HFF-Myc (cell line): ENCODE measurements around the gene YAF2.

ENCODE experiments used
- DNase-seq: peaks from one replicate; pipeline ENCODE4 v3.0.0-alpha.2; 2011; ENCODE audit warnings: low read depth; ENCODE audit errors: extremely low read depth
- H3K4me3 ChIP-seq: replicated peaks from 2 replicates; pipeline ENCODE4 v1.5.1; 2011; ENCODE audit warnings: low read depth, mild to moderate bottlenecking, control low read depth, low read length
- TF ChIP-seq, protein P1 (sequence below): IDR thresholded peaks from 2 replicates; pipeline ENCODE4 v1.5.1; 2012; ENCODE audit warnings: mild to moderate bottlenecking, low read depth, low read length, control low read depth; ENCODE audit errors: missing control alignments

Gene YAF2

GRCh38 chr12:42270596-42270995, 32.5 kb upstream of the YAF2 start:
- TF ChIP-seq, protein P1, sequence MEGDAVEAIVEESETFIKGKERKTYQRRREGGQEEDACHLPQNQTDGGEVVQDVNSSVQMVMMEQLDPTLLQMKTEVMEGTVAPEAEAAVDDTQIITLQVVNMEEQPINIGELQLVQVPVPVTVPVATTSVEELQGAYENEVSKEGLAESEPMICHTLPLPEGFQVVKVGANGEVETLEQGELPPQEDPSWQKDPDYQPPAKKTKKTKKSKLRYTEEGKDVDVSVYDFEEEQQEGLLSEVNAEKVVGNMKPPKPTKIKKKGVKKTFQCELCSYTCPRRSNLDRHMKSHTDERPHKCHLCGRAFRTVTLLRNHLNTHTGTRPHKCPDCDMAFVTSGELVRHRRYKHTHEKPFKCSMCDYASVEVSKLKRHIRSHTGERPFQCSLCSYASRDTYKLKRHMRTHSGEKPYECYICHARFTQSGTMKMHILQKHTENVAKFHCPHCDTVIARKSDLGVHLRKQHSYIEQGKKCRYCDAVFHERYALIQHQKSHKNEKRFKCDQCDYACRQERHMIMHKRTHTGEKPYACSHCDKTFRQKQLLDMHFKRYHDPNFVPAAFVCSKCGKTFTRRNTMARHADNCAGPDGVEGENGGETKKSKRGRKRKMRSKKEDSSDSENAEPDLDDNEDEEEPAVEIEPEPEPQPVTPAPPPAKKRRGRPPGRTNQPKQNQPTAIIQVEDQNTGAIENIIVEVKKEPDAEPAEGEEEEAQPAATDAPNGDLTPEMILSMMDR = no peak

DNA sequence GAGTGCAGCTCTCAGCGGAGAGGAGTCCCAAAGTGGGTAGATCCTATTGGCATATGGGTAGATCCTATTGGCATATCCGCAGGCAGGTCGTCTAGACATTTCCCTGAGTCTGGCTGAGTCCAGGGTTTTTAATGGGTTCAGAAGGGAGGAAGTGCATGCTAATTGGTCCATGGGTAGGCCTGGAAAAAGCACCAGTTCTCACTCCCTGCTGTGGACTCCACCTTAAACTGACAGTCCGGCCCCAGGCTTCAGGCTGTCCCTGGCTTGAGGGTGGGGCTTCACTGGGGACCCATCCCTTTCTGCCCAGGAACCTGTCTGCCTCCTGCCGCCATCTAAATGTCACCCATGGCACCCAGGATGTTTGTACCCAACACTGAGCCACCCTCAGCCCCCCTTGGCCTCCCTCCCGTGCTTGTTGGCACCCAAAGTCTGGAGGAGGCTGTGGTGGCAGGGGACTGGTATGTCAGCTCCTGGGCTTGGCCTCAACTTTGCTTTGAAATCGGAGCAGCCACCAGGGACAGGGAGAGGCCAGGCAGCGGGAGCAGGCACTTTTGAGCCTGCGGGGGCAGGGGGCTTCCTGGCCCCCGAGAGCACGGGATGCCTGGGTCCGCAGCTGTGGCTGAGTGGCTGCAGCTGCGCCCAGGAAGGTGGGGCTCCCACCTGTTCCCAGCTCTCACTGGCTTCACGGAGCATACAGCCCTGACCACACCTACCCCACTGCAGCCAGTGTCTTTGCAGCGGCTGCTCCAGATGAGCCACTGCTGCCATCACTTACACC, 29.6 kb upstream of the YAF2 start:
- no peak overlapping the region for H3K4me3 ChIP-seq
- TF ChIP-seq, protein P1 = no peak
- DNase-seq = no peak

More at GRCh38 chr12:42270596-42270995, 32.5 kb upstream of the YAF2 start:
- H3K4me3 ChIP-seq = no peak overlapping the region
- DNase-seq = no peak

- TF ChIP-seq, protein P1 = no peak
- H3K4me3 ChIP-seq = no peak overlapping the region
- DNase-seq = no peak
These were observed 28.7 kb upstream of the YAF2 start for GRCh38 chr12:42266579-42267230.

GRCh38 chr12:42262271-42262670, 24.2 kb upstream of the YAF2 start:
- TF ChIP-seq, protein P1 = no peak
- no peak for DNase-seq
- H3K4me3 ChIP-seq = no peak overlapping the region

DNA sequence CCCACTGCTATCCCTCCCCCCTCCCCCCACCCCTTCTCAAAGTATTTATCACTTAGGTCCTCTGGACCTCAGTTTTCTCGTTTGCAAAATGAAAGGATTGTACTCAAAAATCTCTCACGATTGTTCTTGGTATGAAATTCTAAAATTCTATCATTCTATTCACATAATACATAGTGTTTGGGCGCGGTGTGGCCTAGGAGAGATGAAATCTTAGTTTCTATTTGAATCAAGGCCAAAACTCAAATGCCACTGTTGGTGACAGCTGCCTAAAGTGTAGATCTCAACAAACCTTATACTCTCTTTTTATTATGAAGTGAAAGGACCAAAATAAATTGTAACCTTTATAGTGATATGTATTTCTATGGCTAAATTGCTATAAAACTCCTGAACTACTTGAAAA, 23.7 kb upstream of the YAF2 start:
- DNase-seq = no peak
- no peak overlapping the region for H3K4me3 ChIP-seq
- TF ChIP-seq, protein P1 = no peak

- no peak overlapping the region for H3K4me3 ChIP-seq
- TF ChIP-seq, protein P1 = no peak
- DNase-seq = no peak
These were observed 22.5 kb upstream of the YAF2 start for GRCh38 chr12:42260518-42260917.
